ENCODE measurements around the gene ECE1. TPM values are rescaled to one million over a fixed set of nuclear protein-coding genes. Genes with fewer than 3 reads are reported as not detected.

ECE1 gene
- 65.8 and 66.3 TPM in 2 replicates for total RNA-seq (2014; rRNA removed; shearing (Covaris generic))

- DNase-seq (ENCODE audit: low spot score): no peak
Measured at GRCh38 chr1:21289700-21290545, at the start of gene ECE1. Gene ECE1, minus strand, starts transcription at chr1:21290463. Its CDS starts 49 bp downstream, at chr1:21290414.

- DNase-seq (ENCODE audit: low spot score): no peak
Measured at GRCh38 chr1:21339356-21340229, 49.3 kb upstream of the ECE1 start.

GRCh38 chr1:21338573-21339355 lies 48.5 kb upstream of the ECE1 start:
- no peak for DNase-seq (ENCODE audit: low spot score)

- no peak for DNase-seq (ENCODE audit: low spot score)
Measured at GRCh38 chr1:21337928-21338572, 47.8 kb upstream of the ECE1 start.

- no peak for DNase-seq (ENCODE audit: low spot score)
Measured at GRCh38 chr1:21337454-21337927, 47.2 kb upstream of the ECE1 start.

GRCh38 chr1:21337010-21337437 lies 46.8 kb upstream of the ECE1 start:
- no peak for DNase-seq (ENCODE audit: low spot score)

- no peak for DNase-seq (ENCODE audit: low spot score)
Measured at GRCh38 chr1:21335750-21336224, 45.5 kb upstream of the ECE1 start.

GRCh38 chr1:21335088-21335691 lies 44.9 kb upstream of the ECE1 start:
- DNase-seq (ENCODE audit: low spot score): no peak

- peak; percentile 94 for DNase-seq (ENCODE audit: low spot score)
Measured at GRCh38 chr1:21334214-21335087, 44.2 kb upstream of the ECE1 start.

- DNase-seq (ENCODE audit: low spot score): no peak
Measured at GRCh38 chr1:21333824-21334213, 43.6 kb upstream of the ECE1 start.

- no peak for DNase-seq (ENCODE audit: low spot score)
Measured at GRCh38 chr1:21332554-21333311, 42.5 kb upstream of the ECE1 start.

- no peak for DNase-seq (ENCODE audit: low spot score)
Measured at GRCh38 chr1:21331752-21332478, 41.7 kb upstream of the ECE1 start.

- DNase-seq (ENCODE audit: low spot score): no peak
Measured at GRCh38 chr1:21330544-21330943, 40.3 kb upstream of the ECE1 start.

GRCh38 chr1:21329209-21329844 lies 39.1 kb upstream of the ECE1 start:
- peak; percentile 48 for DNase-seq (ENCODE audit: low spot score)

- no peak for DNase-seq (ENCODE audit: low spot score)
Measured at GRCh38 chr1:21327566-21328323, 37.5 kb upstream of the ECE1 start.

- no peak for DNase-seq (ENCODE audit: low spot score)
Measured at GRCh38 chr1:21326861-21327344, 36.6 kb upstream of the ECE1 start.
